Activated CD4-positive, alpha-beta memory T cell treated with anti-CD3 and anti-CD28 coated beads for 36 hours (primary cell): ENCODE results near the gene SRSF4. TPM values are rescaled to one million over a fixed set of nuclear protein-coding genes. Genes with fewer than 3 reads are reported as not detected.
A peak's percentile ranks its signal among the peaks of the same experiment; 100 is the strongest.

Experiments used
- CTCF ChIA-PET: fragments of 350-600 bp; sonication (Branson Sonifier 250); formaldehyde crosslinking; loops from one replicate; lab custom pipeline; 2021; ENCODE audit warnings: antibody characterized with exemption, inconsistent platforms; lab: Charles Lee
- POLR2A ChIA-PET: fragments of 350-600 bp; sonication (Branson Sonifier 250); formaldehyde crosslinking; loops from one replicate; lab custom pipeline; 2021; ENCODE audit warnings: antibody characterized with exemption; lab: Charles Lee
- DNase-seq: peaks from one replicate; pipeline ENCODE4 v3.0.0-alpha.2; 2020
- H3K27ac Mint-ChIP-seq: one replicate; pipeline ENCODE4 v1.8.0; 2021; ENCODE audit warnings: mixed read lengths
- H3K27me3 Mint-ChIP-seq: one replicate; pipeline ENCODE4 v1.8.0; 2021; ENCODE audit warnings: mixed read lengths
- H3K36me3 Mint-ChIP-seq: one replicate; pipeline ENCODE4 v1.8.0; 2021; ENCODE audit warnings: mixed read lengths
- H3K4me1 Mint-ChIP-seq: one replicate; pipeline ENCODE4 v1.8.0; 2021; ENCODE audit warnings: low read depth, mixed read lengths
- H3K4me3 Mint-ChIP-seq: one replicate; pipeline ENCODE4 v1.8.0; 2021; ENCODE audit warnings: mild to moderate bottlenecking, mixed read lengths
- H3K9me3 Mint-ChIP-seq: one replicate; pipeline ENCODE4 v1.8.0; 2021; ENCODE audit warnings: mixed read lengths
- intact Hi-C: fragments of 100-400 bp; cut with micrococcal nuclease; formaldehyde crosslinking; loops from one replicate; pipeline ENCODE4 v1.15.1; 2023
- total RNA-seq, 2 experiments: library from RNA; stranded (reverse); gene quantifications; one replicate each; pipeline ENCODE4 v1.2.3, GENCODE V29; 2021

Gene SRSF4
- total RNA-seq, 2 experiments from 2014 or later = 133 to 136 TPM

GRCh38 chr1:29123053-29123886 lies 58.4 kb downstream of the SRSF4 start:
- peak; percentile 32 for DNase-seq
- intact Hi-C loops = loop anchor here (5.0 kb wide), 2 partner anchors 59 to 79 kb away; partner anchors contain the start of gene SRSF4
- H3K27me3 Mint-ChIP-seq = peaks cover 18% of the 10 kb centered on the region
- H3K9me3 Mint-ChIP-seq = no peaks in the 10 kb centered on the region
- peak overlapping the region; percentile 63 for H3K4me3 Mint-ChIP-seq
- H3K4me1 Mint-ChIP-seq = no peaks in the 10 kb centered on the region
- H3K27ac Mint-ChIP-seq = no peak overlapping the region
- POLR2A ChIA-PET = no interaction called here
- H3K36me3 Mint-ChIP-seq = no peaks in the 10 kb centered on the region
- CTCF ChIA-PET = interaction anchor here (1.2 to 4.5 kb wide), 5 partner anchors 12 to 246 kb away, joined by 3 to 28 read pairs (median 11); no protein-coding TSS in a partner anchor

DNA sequence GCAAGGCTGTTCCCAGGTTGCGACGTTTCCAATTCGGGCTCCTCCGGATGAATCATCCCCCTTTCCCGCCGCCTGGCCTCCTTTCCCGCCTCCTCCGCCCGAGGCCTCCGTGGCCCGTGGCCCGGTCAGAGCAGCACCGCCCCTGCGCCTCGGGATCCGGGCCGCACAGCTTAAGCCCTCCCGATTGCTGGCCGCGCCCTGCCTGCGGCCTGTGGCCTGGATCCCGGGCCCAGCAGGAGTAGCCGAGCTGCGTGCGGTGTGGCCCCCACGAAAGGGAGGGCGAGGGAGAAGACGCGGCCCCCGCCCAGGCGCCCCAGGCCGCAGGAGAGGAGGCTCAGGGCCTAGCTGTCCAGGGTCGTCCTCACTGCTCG lies 59.0 kb downstream of the SRSF4 start:
- H3K4me1 Mint-ChIP-seq = no peaks in the 10 kb centered on the region
- ChIA-PET CTCF (interaction anchor here (1.2 to 4.5 kb wide), 5 partner anchors 80 to 246 kb away, joined by 3 to 28 read pairs (median 11); no protein-coding TSS in a partner anchor), POLR2A (interaction anchor here (1.0 kb wide), 1 partner anchor 236 kb away, joined by 3 read pairs; no protein-coding TSS in a partner anchor)
- H3K27ac Mint-ChIP-seq = no peak overlapping the region
- H3K9me3 Mint-ChIP-seq = no peaks in the 10 kb centered on the region
- intact Hi-C loops = loop anchor here (5.0 kb wide), 2 partner anchors 60 to 80 kb away; partner anchors contain the start of gene SRSF4
- H3K4me3 Mint-ChIP-seq = peak overlapping the region; percentile 63
- DNase-seq = peak; percentile 18
- peaks cover under 1% of the 10 kb centered on the region for H3K36me3 Mint-ChIP-seq
- H3K27me3 Mint-ChIP-seq = peaks cover 18% of the 10 kb centered on the region

DNA sequence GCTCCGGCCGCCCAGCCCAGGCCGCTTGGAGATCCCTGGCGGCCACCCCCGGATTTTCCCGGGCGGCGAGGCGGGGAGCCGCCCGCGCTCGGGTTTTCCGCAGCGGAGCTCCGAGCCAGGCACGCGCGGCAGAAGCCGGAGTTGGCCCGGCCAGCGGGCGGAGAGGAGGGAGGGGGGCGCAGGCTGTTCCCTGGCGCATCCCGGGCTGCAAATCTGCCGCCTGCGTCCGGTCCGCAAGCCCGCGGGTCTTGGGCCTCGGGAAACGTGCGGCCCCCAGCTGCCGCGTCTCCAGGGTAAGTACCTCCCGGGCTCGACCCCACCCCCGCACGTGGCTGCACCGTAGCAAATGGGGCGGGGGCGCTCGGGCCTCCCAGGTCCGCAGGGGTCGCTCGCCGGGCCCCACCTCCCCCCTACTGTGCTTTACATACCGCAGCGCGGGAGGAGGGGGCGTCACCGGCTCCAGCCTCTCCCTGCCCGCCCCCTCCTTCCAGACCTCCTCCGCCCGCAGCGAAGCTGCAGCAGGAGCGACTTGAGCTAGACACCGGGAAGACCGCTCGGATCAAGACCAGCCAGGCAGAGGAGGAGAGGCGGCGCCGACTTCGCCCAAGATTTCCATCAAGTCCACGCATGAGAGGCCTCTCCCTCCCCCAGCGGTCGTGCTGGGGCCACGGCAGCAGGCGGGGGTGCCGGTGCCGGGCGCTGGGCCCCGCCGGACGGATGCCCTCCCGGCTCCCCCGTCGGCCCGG lies 59.6 kb downstream of the SRSF4 start:
- peaks cover 18% of the 10 kb centered on the region for H3K27me3 Mint-ChIP-seq
- H3K36me3 Mint-ChIP-seq = peaks cover 6% of the 10 kb centered on the region
- H3K27ac Mint-ChIP-seq = no peak overlapping the region
- ChIA-PET CTCF (interaction anchor here (0.6 to 4.5 kb wide), 10 partner anchors 9 to 1333 kb away, joined by 3 to 28 read pairs (median 4); partner anchors contain the start of gene SRSF4), POLR2A (interaction anchor here (0.9 to 1.0 kb wide), 2 partner anchors 58 to 236 kb away, joined by 3 read pairs; no protein-coding TSS in a partner anchor)
- peak; percentile 20 for DNase-seq
- H3K9me3 Mint-ChIP-seq = no peaks in the 10 kb centered on the region
- H3K4me3 Mint-ChIP-seq = peak overlapping the region; percentile 54
- H3K4me1 Mint-ChIP-seq = peaks cover under 1% of the 10 kb centered on the region
- intact Hi-C loops = loop anchor here (1.0 to 5.0 kb wide), 3 partner anchors 60 to 237 kb away; partner anchors contain the start of gene SRSF4

DNA sequence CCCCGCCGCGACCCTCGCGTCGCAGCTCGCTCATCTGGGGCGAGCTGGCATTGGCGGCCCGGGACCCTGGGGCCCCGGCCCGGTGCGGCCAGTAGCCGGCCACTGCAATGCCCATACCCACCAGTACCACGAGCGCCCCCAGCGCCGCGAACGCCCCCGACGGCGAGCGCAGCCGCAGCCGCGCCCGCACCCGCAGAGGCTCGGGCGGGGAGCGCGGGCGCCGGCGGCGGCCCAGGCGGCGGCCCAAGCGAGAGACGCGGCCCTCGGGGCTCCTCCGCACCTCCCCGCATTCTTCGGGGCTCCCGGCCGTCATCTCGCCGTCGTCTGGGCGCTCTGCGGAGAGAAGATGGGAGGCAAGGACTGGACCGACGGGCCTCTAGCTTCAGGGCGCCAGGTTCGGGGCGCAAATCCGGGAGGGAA lies 60.2 kb downstream of the SRSF4 start:
- Mint-ChIP-seq H3K4me3 (peak overlapping the region; percentile 46), H3K36me3 (peaks cover 8% of the 10 kb centered on the region), H3K27ac (no peak overlapping the region), H3K9me3 (no peaks in the 10 kb centered on the region), H3K4me1 (peaks cover 2% of the 10 kb centered on the region), H3K27me3 (peaks cover 18% of the 10 kb centered on the region)
- DNase-seq = peak; percentile 11
- POLR2A ChIA-PET = interaction anchor here (0.9 to 1.0 kb wide), 2 partner anchors 58 to 235 kb away, joined by 3 read pairs; no protein-coding TSS in a partner anchor
- intact Hi-C loops = loop anchor here (1.0 to 5.0 kb wide), 3 partner anchors 61 to 236 kb away; partner anchors contain the start of gene SRSF4
- CTCF ChIA-PET = interaction anchor here (0.6 to 4.5 kb wide), 10 partner anchors 9 to 1332 kb away, joined by 3 to 28 read pairs (median 4); partner anchors contain the start of gene SRSF4

DNA sequence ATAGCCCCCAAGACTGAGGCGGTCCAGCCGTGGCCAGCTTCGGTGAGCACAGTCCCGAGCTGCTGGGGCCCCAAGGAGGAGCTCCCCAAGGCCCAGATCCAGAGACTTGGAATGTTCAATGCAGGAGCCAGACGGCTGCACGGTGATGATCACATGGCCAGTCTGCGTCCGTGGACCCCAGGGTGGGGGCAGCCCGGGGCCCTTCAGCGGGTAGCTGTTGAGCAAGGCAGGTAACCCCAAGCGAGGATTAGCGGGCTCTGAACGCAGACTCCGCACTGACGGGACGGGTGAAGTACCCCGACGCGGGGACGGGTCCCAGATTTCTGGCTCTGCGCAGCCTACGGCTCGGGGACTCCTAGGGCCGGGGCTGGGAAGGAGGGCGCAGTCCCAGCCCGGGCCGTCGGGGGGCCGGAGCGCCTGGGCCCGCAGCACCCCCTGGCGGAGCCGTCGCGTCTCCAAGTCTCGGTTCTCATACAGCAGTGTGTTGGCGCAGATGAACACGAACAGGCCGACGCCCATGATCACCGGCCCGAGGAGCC lies 60.7 kb downstream of the SRSF4 start:
- no peak overlapping the region for H3K27ac Mint-ChIP-seq
- no peak overlapping the region for H3K4me3 Mint-ChIP-seq
- intact Hi-C loops = loop anchor here (1.0 to 5.0 kb wide), 3 partner anchors 61 to 236 kb away; partner anchors contain the start of gene SRSF4
- H3K27me3 Mint-ChIP-seq = peaks cover 16% of the 10 kb centered on the region
- H3K4me1 Mint-ChIP-seq = peaks cover 2% of the 10 kb centered on the region
- ChIA-PET CTCF (interaction anchor here (0.5 to 4.5 kb wide), 7 partner anchors 32 to 335 kb away, joined by 3 to 28 read pairs (median 4); partner anchors contain the start of gene SRSF4), POLR2A (interaction anchor here (0.9 kb wide), 1 partner anchor 59 kb away, joined by 3 read pairs; no protein-coding TSS in a partner anchor)
- H3K36me3 Mint-ChIP-seq = peaks cover 12% of the 10 kb centered on the region
- peak; percentile 80 for DNase-seq
- H3K9me3 Mint-ChIP-seq = no peaks in the 10 kb centered on the region

- H3K9me3 Mint-ChIP-seq = no peaks in the 10 kb centered on the region
- peaks cover 2% of the 10 kb centered on the region for H3K4me1 Mint-ChIP-seq
- peaks cover 9% of the 10 kb centered on the region for H3K27me3 Mint-ChIP-seq
- no peak overlapping the region for H3K4me3 Mint-ChIP-seq
- CTCF ChIA-PET = interaction anchor here (0.5 to 4.5 kb wide), 6 partner anchors 31 to 334 kb away, joined by 3 to 28 read pairs (median 4); partner anchors contain the start of gene SRSF4
- POLR2A ChIA-PET = no interaction called here
- H3K36me3 Mint-ChIP-seq = peaks cover 13% of the 10 kb centered on the region
- intact Hi-C loops = loop anchor here (5.0 kb wide), 2 partner anchors 62 to 82 kb away; partner anchors contain the start of gene SRSF4
- no peak overlapping the region for H3K27ac Mint-ChIP-seq
- no peak for DNase-seq
Measured at GRCh38 chr1:29120367-29120766, 61.3 kb downstream of the SRSF4 start.

- intact Hi-C loops = no loop called here
- Mint-ChIP-seq H3K36me3 (peaks cover 13% of the 10 kb centered on the region), H3K4me3 (no peak overlapping the region), H3K9me3 (no peaks in the 10 kb centered on the region), H3K4me1 (peaks cover 2% of the 10 kb centered on the region), H3K27ac (no peak overlapping the region), H3K27me3 (peaks cover 7% of the 10 kb centered on the region)
- CTCF ChIA-PET = interaction anchor here (0.7 to 3.2 kb wide), 4 partner anchors 42 to 237 kb away, joined by 3 to 8 read pairs (median 4); no protein-coding TSS in a partner anchor
- POLR2A ChIA-PET = no interaction called here
- no peak for DNase-seq
Measured at GRCh38 chr1:29119121-29119929, 62.4 kb downstream of the SRSF4 start.

- Mint-ChIP-seq H3K4me3 (no peak overlapping the region), H3K4me1 (peaks cover 9% of the 10 kb centered on the region), H3K27ac (no peak overlapping the region), H3K27me3 (peaks cover 2% of the 10 kb centered on the region), H3K36me3 (peaks cover 17% of the 10 kb centered on the region), H3K9me3 (no peaks in the 10 kb centered on the region)
- DNase-seq = no peak
- intact Hi-C loops = no loop called here
- CTCF ChIA-PET = interaction anchor here (0.5 to 3.2 kb wide), 5 partner anchors 18 to 488 kb away, joined by 3 to 8 read pairs (median 4); no protein-coding TSS in a partner anchor
- POLR2A ChIA-PET = interaction anchor here (1.0 kb wide), 1 partner anchor 64 kb away, joined by 3 read pairs; the partner anchor contains the start of gene SRSF4
Measured at GRCh38 chr1:29117381-29117780, 64.3 kb downstream of the SRSF4 start.

DNA sequence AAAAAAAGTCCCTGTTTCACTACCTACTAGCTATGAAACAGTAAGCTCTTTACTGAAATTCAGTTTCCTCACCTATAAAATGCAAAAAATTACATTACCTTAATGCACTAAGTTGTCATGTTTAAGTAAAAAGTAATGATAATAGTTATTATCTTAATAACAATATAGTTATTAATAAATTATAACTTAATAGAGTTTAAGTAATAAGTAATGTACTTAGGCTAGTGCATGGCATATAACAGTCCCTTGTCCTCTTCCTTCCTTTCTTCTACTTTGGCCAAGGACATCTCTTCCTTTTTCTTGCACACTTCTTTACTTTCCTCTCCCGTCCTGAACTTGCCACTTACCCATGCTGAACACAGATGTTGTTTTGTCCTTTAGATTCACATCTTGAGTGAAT lies 67.0 kb downstream of the SRSF4 start:
- CTCF ChIA-PET = interaction anchor here (1.6 kb wide), 1 partner anchor 237 kb away, joined by 4 read pairs; no protein-coding TSS in a partner anchor
- intact Hi-C loops = no loop called here
- no peak overlapping the region for H3K4me3 Mint-ChIP-seq
- POLR2A ChIA-PET = no interaction called here
- no peaks in the 10 kb centered on the region for H3K27me3 Mint-ChIP-seq
- H3K4me1 Mint-ChIP-seq = peaks cover 9% of the 10 kb centered on the region
- H3K9me3 Mint-ChIP-seq = no peaks in the 10 kb centered on the region
- no peak overlapping the region for H3K27ac Mint-ChIP-seq
- H3K36me3 Mint-ChIP-seq = peaks cover 23% of the 10 kb centered on the region
- no peak for DNase-seq

- H3K4me1 Mint-ChIP-seq = peaks cover 9% of the 10 kb centered on the region
Measured at GRCh38 chr1:29113413-29114117, 68.1 kb downstream of the SRSF4 start.

More at GRCh38 chr1:29113413-29114117, 68.1 kb downstream of the SRSF4 start:
- CTCF ChIA-PET = interaction anchor here (0.7 to 1.6 kb wide), 5 partner anchors 8 to 236 kb away, joined by 3 to 4 read pairs (median 4); no protein-coding TSS in a partner anchor
- no peaks in the 10 kb centered on the region for H3K27me3 Mint-ChIP-seq
- peaks cover 30% of the 10 kb centered on the region for H3K36me3 Mint-ChIP-seq
- intact Hi-C loops = no loop called here
- no peak overlapping the region for H3K27ac Mint-ChIP-seq
- H3K4me3 Mint-ChIP-seq = no peak overlapping the region
- DNase-seq = peak; percentile 16
- no peaks in the 10 kb centered on the region for H3K9me3 Mint-ChIP-seq
- POLR2A ChIA-PET = no interaction called here
